Superior temporal gyrus (tissue), 1 donor: Measurements from ENCODE around the gene TNS2.

ENCODE experiments used
- DNase-seq: peaks from one replicate; pipeline ENCODE4 v3.0.0-alpha.2; 2016; ENCODE audit errors: extremely low spot score

Gene TNS2

GRCh38 chr12:53044896-53045695 lies 4.8 kb upstream of the TNS2 start:
- no peak for DNase-seq

- no peak for DNase-seq
Measured at GRCh38 chr12:53045696-53046045, 4.2 kb upstream of the TNS2 start.

GRCh38 chr12:53046655-53047220 lies 3.1 kb upstream of the TNS2 start:
- DNase-seq: peak; percentile 81

- DNase-seq: peak; percentile 58
Measured at GRCh38 chr12:53047221-53048032, 2.4 kb upstream of the TNS2 start.

GRCh38 chr12:53048033-53048779 lies 1.7 kb upstream of the TNS2 start:
- DNase-seq: peak; percentile 76

- no peak for DNase-seq
Measured at GRCh38 chr12:53048780-53049401, 974 bp upstream of the TNS2 start.

GRCh38 chr12:53050426-53051057 lies 677 bp downstream of the TNS2 start:
- DNase-seq: no peak

GRCh38 chr12:53051058-53051880 lies 1.4 kb downstream of the TNS2 start:
- DNase-seq: peak; percentile 95

- peak; percentile 42 for DNase-seq
Measured at GRCh38 chr12:53051881-53052412, 2.1 kb downstream of the TNS2 start.

- peak; percentile 88 for DNase-seq
Measured at GRCh38 chr12:53052419-53053217, 2.8 kb downstream of the TNS2 start.

- peak; percentile 83 for DNase-seq
Measured at GRCh38 chr12:53053218-53054111, 3.6 kb downstream of the TNS2 start.

- DNase-seq: peak; percentile 97
Measured at GRCh38 chr12:53054112-53054878, 4.4 kb downstream of the TNS2 start.

GRCh38 chr12:53055471-53056266 lies 5.8 kb downstream of the TNS2 start:
- no peak for DNase-seq

GRCh38 chr12:53056296-53056695 lies 6.4 kb downstream of the TNS2 start:
- DNase-seq: peak; percentile 34

- DNase-seq: no peak
Measured at GRCh38 chr12:53056901-53057300, 7.0 kb downstream of the TNS2 start.

- DNase-seq: no peak
Measured at GRCh38 chr12:53057816-53058500, 8.1 kb downstream of the TNS2 start.
